H1 (cell line): ENCODE measurements around the gene IGFL2. TPM values are rescaled to one million over a fixed set of nuclear protein-coding genes. Genes with fewer than 3 reads are reported as not detected.
A peak's percentile ranks its signal among the peaks of the same experiment; 100 is the strongest.

Experiments used
- CTCF ChIA-PET: fragments of 300-600 bp; sonication (Branson Sonifier 250); formaldehyde crosslinking; loops from one replicate; lab custom pipeline; 2021; ENCODE audit not compliant: partially characterized antibody; lab: Charles Lee
- POLR2A ChIA-PET: fragments of 300-600 bp; sonication (Branson Sonifier 250); formaldehyde crosslinking; loops from one replicate; lab custom pipeline; 2021; ENCODE audit warnings: inconsistent platforms; ENCODE audit not compliant: partially characterized antibody; lab: Charles Lee
- DNase-seq, 2 experiments: peaks; one replicate each; pipeline versions ENCODE4 v3.0.0 to v3.0.0-alpha.2; 2010 to 2022; ENCODE audit warnings: low spot score in 2 of 2, low read depth in 1 of 2, mixed read lengths in 1 of 2
- FAIRE-seq: peaks from 2 replicates; lab custom pipeline; 2011; peaks lifted over from hg19 to GRCh38; lab: Jason Lieb, UNC
- H2AFZ ChIP-seq: 2 replicates; pipeline ENCODE4 v1.8.1; 2012; ENCODE audit warnings: low read length, inconsistent platforms
- H2AK5ac ChIP-seq: 2 replicates; pipeline ENCODE4 v1.6.1; 2013; ENCODE audit warnings: low read depth, low read length
- H2BK120ac ChIP-seq: replicated peaks from 2 replicates; pipeline ENCODE3; 2013; ENCODE audit warnings: low read depth, low read length, inconsistent platforms
- H2BK12ac ChIP-seq: 2 replicates; pipeline ENCODE4 v1.6.1; 2013; ENCODE audit warnings: low read depth, low read length
- H2BK15ac ChIP-seq: 2 replicates; pipeline ENCODE4 v1.6.1; 2013; ENCODE audit warnings: low read length
- H2BK20ac ChIP-seq: 2 replicates; pipeline ENCODE4 v1.6.1; 2013; ENCODE audit warnings: low read length
- H2BK5ac ChIP-seq: 2 replicates; pipeline ENCODE4 v1.6.1; 2013; ENCODE audit warnings: low read depth, low read length
- H3K14ac ChIP-seq: 2 replicates; pipeline ENCODE4 v1.6.1; 2013; ENCODE audit warnings: inconsistent platforms; ENCODE audit not compliant: insufficient read length
- H3K18ac ChIP-seq: 2 replicates; pipeline ENCODE4 v1.6.1; 2013; ENCODE audit warnings: low read length; ENCODE audit errors: extremely low read depth
- H3K23ac ChIP-seq: 2 replicates; pipeline ENCODE4 v1.6.1; 2013; ENCODE audit warnings: inconsistent platforms; ENCODE audit not compliant: insufficient read length
- H3K23me2 ChIP-seq: 2 replicates; pipeline ENCODE4 v1.6.1; 2013; ENCODE audit warnings: low read depth, low read length
- H3K27ac ChIP-seq: 2 replicates; pipeline ENCODE4 v1.6.1; 2011; ENCODE audit warnings: low read depth, low read length, inconsistent platforms
- H3K27me3 ChIP-seq, 4 experiments: replicated peaks in 1 of 4; 1 replicate in 1 of 4; 2 replicates in 3 of 4; pipeline versions ENCODE4 v1.6.1 to v1.8.1; 2011 to 2013; ENCODE audit warnings: low read length in 3 of 4, mild to moderate bottlenecking in 3 of 4, inconsistent platforms in 2 of 4, mixed read lengths in 2 of 4, moderate library complexity in 1 of 4; ENCODE audit not compliant: control insufficient read depth in 3 of 4, insufficient read depth in 3 of 4; ENCODE audit errors: extremely low read depth in 1 of 4
- H3K36me3 ChIP-seq, 4 experiments: 2 replicates each; pipeline versions ENCODE4 v1.6.1 to v1.8.1; 2011 to 2013; ENCODE audit warnings: mild to moderate bottlenecking in 4 of 4, low read length in 3 of 4, moderate library complexity in 2 of 4, control low read depth in 1 of 4, inconsistent platforms in 1 of 4; ENCODE audit not compliant: insufficient read depth in 4 of 4, control insufficient read depth in 2 of 4
- H3K4ac ChIP-seq: replicated peaks from 2 replicates; pipeline ENCODE3; 2013; ENCODE audit warnings: low read length, low read depth, mixed read lengths, inconsistent platforms; ENCODE audit not compliant: insufficient read length
- H3K4me1 ChIP-seq, 4 experiments: replicated peaks in 1 of 4; 1 replicate in 1 of 4; 2 replicates in 3 of 4; pipeline versions ENCODE4 v1.6.1 to v1.8.1; 2011 to 2013; ENCODE audit warnings: low read length in 3 of 4, inconsistent platforms in 2 of 4, mixed read lengths in 1 of 4; ENCODE audit not compliant: insufficient read depth in 4 of 4, control insufficient read depth in 3 of 4
- H3K4me2 ChIP-seq, 2 experiments: 2 replicates each; pipeline versions ENCODE4 v1.6.1 to v1.8.1; 2011 to 2013; ENCODE audit warnings: low read depth in 2 of 2, low read length in 2 of 2, control low read depth in 1 of 2, inconsistent platforms in 1 of 2, mild to moderate bottlenecking in 1 of 2; ENCODE audit not compliant: insufficient read depth in 1 of 2
- H3K4me3 ChIP-seq, 4 experiments: fragments of 200-600, 300-600 bp in 1 of 4; sonication (generic), shearing (Covaris generic), sonication (Bioruptor Twin) in 1 of 4; 2 replicates each; pipeline versions ENCODE4 v1.5.1 to v1.8.1; 2011 to 2016; ENCODE audit warnings: low read length in 4 of 4, low read depth in 3 of 4, control low read depth in 2 of 4, inconsistent platforms in 2 of 4, mild to moderate bottlenecking in 2 of 4, mixed read lengths in 1 of 4, moderate library complexity in 1 of 4; ENCODE audit not compliant: insufficient read depth in 2 of 4; ENCODE audit errors: extremely low read depth in 1 of 4
- H3K56ac ChIP-seq: replicated peaks from 2 replicates; pipeline ENCODE3; 2013; ENCODE audit warnings: low read depth, mild to moderate bottlenecking, mixed read lengths, low read length, inconsistent platforms; ENCODE audit not compliant: insufficient read length
- H3K79me1 ChIP-seq: 2 replicates; pipeline ENCODE4 v1.6.1; 2013; ENCODE audit warnings: low read depth, low read length, control low read depth
- H3K79me2 ChIP-seq, 2 experiments: 2 replicates each; pipeline versions ENCODE4 v1.6.1 to v1.8.1; 2012 to 2013; ENCODE audit warnings: low read length in 2 of 2, mild to moderate bottlenecking in 2 of 2, inconsistent platforms in 1 of 2; ENCODE audit not compliant: insufficient read depth in 2 of 2, control insufficient read depth in 1 of 2
- H3K9ac ChIP-seq, 4 experiments: replicated peaks in 1 of 4; 1 replicate in 1 of 4; 2 replicates in 3 of 4; pipeline versions ENCODE4 v1.6.1 to v1.8.1; 2011 to 2013; ENCODE audit warnings: low read depth in 3 of 4, low read length in 3 of 4, control low read depth in 2 of 4, mild to moderate bottlenecking in 2 of 4, moderate library complexity in 2 of 4, inconsistent platforms in 1 of 4; ENCODE audit errors: extremely low read depth in 1 of 4
- H3K9me3 ChIP-seq, 2 experiments: 2 replicates each; pipeline versions ENCODE4 v1.6.1 to v1.8.1; 2012 to 2013; ENCODE audit warnings: mild to moderate bottlenecking in 2 of 2, moderate library complexity in 2 of 2, control low read depth in 1 of 2, inconsistent platforms in 1 of 2, low read depth in 1 of 2, low read length in 1 of 2, mixed read lengths in 1 of 2; ENCODE audit not compliant: insufficient read depth in 2 of 2
- H4K20me1 ChIP-seq, 2 experiments: replicated peaks in 1 of 2; 2 replicates each; pipeline versions ENCODE3 to v1.8.1; 2011 to 2013; ENCODE audit warnings: inconsistent platforms in 2 of 2, low read length in 2 of 2, mild to moderate bottlenecking in 1 of 2; ENCODE audit not compliant: insufficient read depth in 2 of 2, control insufficient read depth in 1 of 2
- H4K5ac ChIP-seq: 2 replicates; pipeline ENCODE4 v1.6.1; 2013; ENCODE audit warnings: low read length, low read depth, mixed read lengths, inconsistent platforms; ENCODE audit not compliant: insufficient read length
- H4K8ac ChIP-seq: 2 replicates; pipeline ENCODE4 v1.8.0; 2013; ENCODE audit warnings: mild to moderate bottlenecking, moderate library complexity, low read length, inconsistent platforms; ENCODE audit not compliant: insufficient read depth; ENCODE audit errors: extremely low read depth
- H4K91ac ChIP-seq: replicated peaks from 2 replicates; pipeline ENCODE3; 2013; ENCODE audit warnings: low read length, mixed read lengths, inconsistent platforms; ENCODE audit not compliant: insufficient read length
- CEBPB ChIP-seq: IDR thresholded peaks from 2 replicates; pipeline ENCODE4 v1.6.1; 2012; ENCODE audit warnings: low read depth, low read length
- CHD2 ChIP-seq: IDR thresholded peaks from 2 replicates; pipeline ENCODE4 v1.6.1; 2012; ENCODE audit warnings: low read length, improper control_type of control experiment
- EZH2 ChIP-seq: fragments of 200-600 bp; sonication (generic); IDR thresholded peaks from 2 replicates; pipeline ENCODE4 v1.7.1; 2012; ENCODE audit warnings: low read depth, mild to moderate bottlenecking, moderate library complexity, low read length, inconsistent platforms; ENCODE audit not compliant: severe bottlenecking
- FOSL1 ChIP-seq: IDR thresholded peaks from 2 replicates; pipeline ENCODE4 v1.6.1; 2011; ENCODE audit warnings: mild to moderate bottlenecking, low read depth, low read length, moderate library complexity; ENCODE audit not compliant: insufficient read depth
- HDAC6 ChIP-seq: IDR thresholded peaks from one replicate; pipeline ENCODE4 v1.7.1; 2012; ENCODE audit warnings: low read depth, mild to moderate bottlenecking, inconsistent platforms, low read length, moderate library complexity
- JUN ChIP-seq: IDR thresholded peaks from 2 replicates; pipeline ENCODE4 v1.6.1; 2011; ENCODE audit warnings: low read depth, mild to moderate bottlenecking, improper control_type of control experiment, low read length
- KDM1A ChIP-seq: fragments of 200-600, 300-600 bp; sonication (generic); IDR thresholded peaks from 2 replicates; pipeline ENCODE4 v1.7.1; 2016; ENCODE audit warnings: mild to moderate bottlenecking, low read length, borderline replicate concordance
- MAFK ChIP-seq: IDR thresholded peaks from 2 replicates; pipeline ENCODE4 v1.6.1; 2012; ENCODE audit warnings: low read depth, mild to moderate bottlenecking, improper control_type of control experiment, low read length
- POLR2A ChIP-seq, 2 experiments: IDR thresholded peaks; 1 replicate in 1 of 2; 2 replicates in 1 of 2; pipeline ENCODE4 v1.6.1; 2011; ENCODE audit warnings: low read depth in 2 of 2, low read length in 2 of 2, mild to moderate bottlenecking in 2 of 2; ENCODE audit errors: control extremely low read depth in 1 of 2
- POU5F1 ChIP-seq: IDR thresholded peaks from 2 replicates; pipeline ENCODE4 v1.6.1; 2011; ENCODE audit warnings: low read depth, mild to moderate bottlenecking, low read length, moderate library complexity
- SIN3A ChIP-seq, 2 experiments: IDR thresholded peaks in 1 of 2; conservative IDR thresholded peaks in 1 of 2; 2 replicates each; pipeline ENCODE4 v1.6.1; 2011 to 2012; ENCODE audit warnings: low read length in 2 of 2, improper control_type of control experiment in 1 of 2, low read depth in 1 of 2, mild to moderate bottlenecking in 1 of 2
- SUZ12 ChIP-seq: fragments of 200-600 bp; sonication (generic); IDR thresholded peaks from 2 replicates; pipeline ENCODE4 v1.6.1; 2012; ENCODE audit warnings: mild to moderate bottlenecking, inconsistent platforms, low read length, moderate library complexity, mixed read lengths
- TAF1 ChIP-seq: IDR thresholded peaks from 2 replicates; pipeline ENCODE4 v1.6.1; 2011; ENCODE audit warnings: mild to moderate bottlenecking, low read depth, low read length
- TAF7 ChIP-seq: optimal IDR thresholded peaks from 2 replicates; pipeline ENCODE3; 2011; ENCODE audit warnings: low read depth, mild to moderate bottlenecking, inconsistent platforms, low read length, moderate library complexity, borderline replicate concordance
- WGBS, 2 experiments: shearing (Covaris generic) in 1 of 2; methylation state at CpG; one replicate each; pipeline versions ENCODE4 v1.1.6 to v1.1.7; 2013 to 2015; ENCODE audit warnings: low lambda C conversion rate in 2 of 2, mixed read lengths in 2 of 2, inconsistent platforms in 1 of 2, low coverage in 1 of 2, missing lambda C conversion rate in 1 of 2; ENCODE audit not compliant: insufficient replicate concordance in 2 of 2, insufficient coverage in 1 of 2, insufficient read length in 1 of 2; ENCODE audit errors: extremely low coverage in 1 of 2, missing lambda C conversion rate in 1 of 2; 5-methylcytosine and 5-hydroxymethylcytosine counted together
- polyA plus RNA-seq, 7 experiments: library from polyadenylated mRNA; depleted of rRNA in 3 of 7; stranded (reverse) in 5 of 7; unstranded in 2 of 7; fragments of >200 nt in 5 of 7; fragments of 200-250 nt in 2 of 7; gene quantifications; 1 replicate in 5 of 7; 2 replicates in 1 of 7; 4 replicates in 1 of 7; pipeline versions ENCODE4 v1.2.1 to v1.2.3, GENCODE V29; 2011 to 2013; ENCODE audit warnings: missing spikeins in 2 of 7, mixed read lengths in 2 of 7
- total RNA-seq: library from RNA; stranded (reverse); fragmentation: NEBNext Ultra II Directional; extraction: Animal tissue kit (Norgen Biotek cat#: 25700); gene quantifications from 2 replicates; pipeline ENCODE4 v1.2.1, GENCODE V29; 2021
- TF ChIP-seq, protein P1 (sequence below): IDR thresholded peaks from 2 replicates; pipeline ENCODE4 v1.6.1; 2012; ENCODE audit warnings: inconsistent platforms

IGFL2 gene
- total and polyA plus RNA-seq, 2 of the 8 experiments (the other 6 are each of a cell fraction or from before 2014, with no cell fraction given): not detected

GRCh38 chr19:46209472-46209871 is 61.4 kb downstream of the IGFL2 start:
- Histone ChIP-seq H3K4me1 (peaks cover 3 to 17% (median 6%) of the 10 kb centered on the region in 4 experiments; a peak in 5 of 7 replicates), H4K8ac (no peak overlapping the region), H3K23ac (no peak overlapping the region), H3K4ac (no peak overlapping the region), H3K27me3 (no peaks in the 10 kb centered on the region; a peak in 1 of 7 replicates), H2BK12ac (peak overlapping the region; percentile 22; the same call in 1 of the 2 replicates), H3K14ac (no peak overlapping the region), H3K79me1 (no peaks in the 10 kb centered on the region), H2BK120ac (no peak overlapping the region), H2BK20ac (no peak overlapping the region), H3K27ac (no peak overlapping the region), H3K9ac (no peak overlapping the region), H3K4me2 (no peak overlapping the region), H2BK5ac (no peak overlapping the region), H4K5ac (no peak overlapping the region), H2AFZ (no peak overlapping the region), H4K20me1 (no peaks in the 10 kb centered on the region), H3K23me2 (no peaks in the 10 kb centered on the region), H3K4me3 (no peak overlapping the region), H2BK15ac (0 out of 2 replicates have a peak overlapping the region, but pooled peaks have one; percentile 46), H2AK5ac (no peak overlapping the region), H3K18ac (no peak overlapping the region), H4K91ac (no peak overlapping the region), H3K56ac (no peak overlapping the region), H3K79me2 (no peaks in the 10 kb centered on the region), H3K36me3 (no peaks in the 10 kb centered on the region), H3K9me3 (no peaks in the 10 kb centered on the region)
- DNase-seq (no peak), FAIRE-seq (no peak)
- WGBS, 2 experiments: 81% methylated on average over 1 of the region's 1 CpG; no CpG with 5 or more reads in 1 of the 2 experiments
- POLR2A ChIA-PET: no interaction called here
- CTCF ChIA-PET: interaction anchor here (1.3 kb wide), 1 partner anchor 132 kb away, joined by 3 read pairs; no protein-coding TSS in a partner anchor
- TF ChIP-seq KDM1A (no peak), SUZ12 (no peak), CEBPB (no peak), HDAC6 (no peak), SIN3A (conservative IDR thresholded peaks at IDR 0.05 in 1 of 2, IDR thresholded peaks at IDR 0.05 in 1 of 2; ENCODE audit: low read depth in 1 of 2, low read length in 2 of 2) (no peak), EZH2 (no peak), JUN (no peak), POU5F1 (no peak), MAFK (no peak), CHD2 (no peak), POLR2A (IDR thresholded peaks at IDR 0.05; ENCODE audit: control extremely low read depth in 1 of 2, low read depth in 2 of 2, low read length in 2 of 2) (no peak), TAF7 (no peak), FOSL1 (no peak), TAF1 (no peak)
- TF ChIP-seq, protein P1, sequence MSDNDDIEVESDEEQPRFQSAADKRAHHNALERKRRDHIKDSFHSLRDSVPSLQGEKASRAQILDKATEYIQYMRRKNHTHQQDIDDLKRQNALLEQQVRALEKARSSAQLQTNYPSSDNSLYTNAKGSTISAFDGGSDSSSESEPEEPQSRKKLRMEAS: no peak
